A673 (cell line): ENCODE data around the gene SHROOM3.

Source experiments
- EZH2 ChIP-seq: fragments of 200-600 bp; sonication (generic); IDR thresholded peaks from 2 replicates; pipeline ENCODE4 v1.6.1; 2017; ENCODE audit warnings: borderline replicate concordance, low read depth, mild to moderate bottlenecking, mixed read lengths, antibody characterized with exemption, low read length; ENCODE audit not compliant: poor library complexity, severe bottlenecking
- TF ChIP-seq, protein P1 (sequence below): fragments of 300-800, 200-600 bp; sonication (generic); conservative IDR thresholded peaks from 2 replicates; pipeline ENCODE4 v1.5.1; 2017; ENCODE audit warnings: low read depth, mild to moderate bottlenecking, antibody characterized with exemption, low read length, moderate library complexity, mixed read lengths

DNA sequence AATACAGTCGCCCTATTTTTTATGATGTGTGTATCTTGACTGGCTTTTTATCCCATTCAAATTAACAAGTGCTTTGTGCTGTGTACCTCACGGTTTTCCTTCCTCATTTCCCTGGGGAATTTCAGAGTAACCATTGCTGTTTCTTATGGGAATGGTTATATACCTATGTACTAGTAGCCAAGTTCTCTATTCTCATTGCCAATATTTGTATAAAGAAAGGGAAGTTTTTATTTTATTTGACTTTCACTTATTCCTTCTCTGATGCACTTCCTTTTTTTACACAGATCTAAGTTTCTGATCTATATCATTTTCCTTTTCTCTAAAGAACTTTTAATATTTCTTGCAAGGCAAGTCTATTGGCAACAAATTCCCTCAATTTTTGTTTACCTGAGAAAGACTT, 281.6 kb downstream of the SHROOM3 start:
- TF ChIP-seq, protein P1, sequence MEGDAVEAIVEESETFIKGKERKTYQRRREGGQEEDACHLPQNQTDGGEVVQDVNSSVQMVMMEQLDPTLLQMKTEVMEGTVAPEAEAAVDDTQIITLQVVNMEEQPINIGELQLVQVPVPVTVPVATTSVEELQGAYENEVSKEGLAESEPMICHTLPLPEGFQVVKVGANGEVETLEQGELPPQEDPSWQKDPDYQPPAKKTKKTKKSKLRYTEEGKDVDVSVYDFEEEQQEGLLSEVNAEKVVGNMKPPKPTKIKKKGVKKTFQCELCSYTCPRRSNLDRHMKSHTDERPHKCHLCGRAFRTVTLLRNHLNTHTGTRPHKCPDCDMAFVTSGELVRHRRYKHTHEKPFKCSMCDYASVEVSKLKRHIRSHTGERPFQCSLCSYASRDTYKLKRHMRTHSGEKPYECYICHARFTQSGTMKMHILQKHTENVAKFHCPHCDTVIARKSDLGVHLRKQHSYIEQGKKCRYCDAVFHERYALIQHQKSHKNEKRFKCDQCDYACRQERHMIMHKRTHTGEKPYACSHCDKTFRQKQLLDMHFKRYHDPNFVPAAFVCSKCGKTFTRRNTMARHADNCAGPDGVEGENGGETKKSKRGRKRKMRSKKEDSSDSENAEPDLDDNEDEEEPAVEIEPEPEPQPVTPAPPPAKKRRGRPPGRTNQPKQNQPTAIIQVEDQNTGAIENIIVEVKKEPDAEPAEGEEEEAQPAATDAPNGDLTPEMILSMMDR: no peak
- TF ChIP-seq EZH2: no peak
